Osteoblast (primary cell): ENCODE measurements around the gene PTPRD. TPM values are rescaled to one million over a fixed set of nuclear protein-coding genes. Genes with fewer than 3 reads are reported as not detected.

Experiments used
- DNase-seq: peaks from one replicate; pipeline ENCODE4 v3.0.0; 2011; ENCODE audit warnings: low spot score, mixed read lengths; ENCODE audit not compliant: insufficient read length; ENCODE audit errors: missing footprints
- H2AFZ ChIP-seq: 2 replicates; pipeline ENCODE4 v1.6.0; 2011; ENCODE audit warnings: mild to moderate bottlenecking, low read length
- H3K27ac ChIP-seq: 2 replicates; pipeline ENCODE4 v1.5.1; 2011; ENCODE audit warnings: mild to moderate bottlenecking, low read depth, low read length, moderate library complexity
- H3K27me3 ChIP-seq: 2 replicates; pipeline ENCODE4 v1.6.0; 2012; ENCODE audit warnings: mild to moderate bottlenecking, control low read depth, inconsistent platforms, low read length, moderate library complexity; ENCODE audit not compliant: insufficient read depth
- H3K36me3 ChIP-seq: 2 replicates; pipeline ENCODE4 v1.5.1; 2011; ENCODE audit warnings: mild to moderate bottlenecking, low read length, control low read depth, moderate library complexity; ENCODE audit not compliant: insufficient read depth
- H3K4me1 ChIP-seq: 2 replicates; pipeline ENCODE4 v1.5.1; 2011; ENCODE audit warnings: mild to moderate bottlenecking, low read length, control low read depth, moderate library complexity; ENCODE audit not compliant: insufficient read depth
- H3K4me2 ChIP-seq: 2 replicates; pipeline ENCODE4 v1.6.0; 2011; ENCODE audit warnings: mild to moderate bottlenecking, low read length; ENCODE audit not compliant: insufficient read depth
- H3K4me3 ChIP-seq: fragments of 200-600 bp; sonication (generic); 3 replicates; pipeline ENCODE4 v1.5.1; 2012; ENCODE audit warnings: mild to moderate bottlenecking, low read length, inconsistent platforms; ENCODE audit not compliant: insufficient read depth
- H3K79me2 ChIP-seq: 2 replicates; pipeline ENCODE4 v1.6.0; 2012; ENCODE audit warnings: mild to moderate bottlenecking, low read length, control low read depth, inconsistent platforms; ENCODE audit not compliant: insufficient read depth
- H3K9me3 ChIP-seq: 2 replicates; pipeline ENCODE4 v1.5.1; 2011; ENCODE audit warnings: low read depth, low read length, control low read depth
- H4K20me1 ChIP-seq: 2 replicates; pipeline ENCODE4 v1.6.0; 2012; ENCODE audit warnings: mild to moderate bottlenecking, low read length, control low read depth; ENCODE audit not compliant: insufficient read depth
- CTCF ChIP-seq: IDR thresholded peaks from 2 replicates; pipeline ENCODE4 v1.5.1; 2011; ENCODE audit warnings: mild to moderate bottlenecking, low read depth, low read length, moderate library complexity; ENCODE audit errors: extremely low read depth
- total RNA-seq: library from RNA; depleted of rRNA; stranded (reverse); fragments of >200 nt; gene quantifications from 2 replicates; pipeline ENCODE4 v1.2.3, GENCODE V29; 2012

Gene PTPRD
- total RNA-seq, 1 donor = 23.9 TPM

GRCh38 chr9:8616414-8616813 is 1996.4 kb downstream of the PTPRD start:
- H3K4me2 ChIP-seq = no peak overlapping the region
- TF ChIP-seq CTCF = no peak
- no peak overlapping the region for H3K4me3 ChIP-seq

GRCh38 chr9:8614926-8615440 is 1997.8 kb downstream of the PTPRD start:
- no peaks in the 10 kb centered on the region for H3K27me3 ChIP-seq
- H3K4me2 ChIP-seq = no peak overlapping the region
- H3K36me3 ChIP-seq = no peaks in the 10 kb centered on the region
- no peaks in the 10 kb centered on the region for H4K20me1 ChIP-seq
- H3K9me3 ChIP-seq = no peaks in the 10 kb centered on the region
- DNase-seq = no peak
- H3K79me2 ChIP-seq = no peaks in the 10 kb centered on the region
- no peak overlapping the region for H3K4me3 ChIP-seq
- H2AFZ ChIP-seq = no peak overlapping the region
- TF ChIP-seq CTCF = no peak
- no peak overlapping the region for H3K27ac ChIP-seq
- no peaks in the 10 kb centered on the region for H3K4me1 ChIP-seq

More at GRCh38 chr9:8616414-8616813, 1996.4 kb downstream of the PTPRD start:
- H3K27me3 ChIP-seq = no peaks in the 10 kb centered on the region
- no peak for DNase-seq
- H3K9me3 ChIP-seq = no peaks in the 10 kb centered on the region
- H2AFZ ChIP-seq = no peak overlapping the region
- H3K79me2 ChIP-seq = no peaks in the 10 kb centered on the region
- H3K4me1 ChIP-seq = no peaks in the 10 kb centered on the region
- no peaks in the 10 kb centered on the region for H3K36me3 ChIP-seq
- H4K20me1 ChIP-seq = no peaks in the 10 kb centered on the region
- H3K27ac ChIP-seq = no peak overlapping the region

- H3K4me3 ChIP-seq = no peak overlapping the region
These were observed 1999.4 kb downstream of the PTPRD start for GRCh38 chr9:8613346-8613825.

GRCh38 chr9:8611153-8611552 is 2001.6 kb downstream of the PTPRD start:
- H3K27ac ChIP-seq = no peak overlapping the region
- no peaks in the 10 kb centered on the region for H3K4me1 ChIP-seq
- no peaks in the 10 kb centered on the region for H3K9me3 ChIP-seq
- no peaks in the 10 kb centered on the region for H3K79me2 ChIP-seq
- H3K36me3 ChIP-seq = no peaks in the 10 kb centered on the region
- no peaks in the 10 kb centered on the region for H3K27me3 ChIP-seq
- H2AFZ ChIP-seq = no peak overlapping the region
- H4K20me1 ChIP-seq = no peaks in the 10 kb centered on the region
- no peak for TF ChIP-seq CTCF
- no peak overlapping the region for H3K4me2 ChIP-seq
- no peak for DNase-seq
- no peak overlapping the region for H3K4me3 ChIP-seq

More at GRCh38 chr9:8613346-8613825, 1999.4 kb downstream of the PTPRD start:
- Histone ChIP-seq H3K9me3 (no peaks in the 10 kb centered on the region), H3K4me1 (no peaks in the 10 kb centered on the region), H3K27ac (no peak overlapping the region), H4K20me1 (no peaks in the 10 kb centered on the region), H3K4me2 (no peak overlapping the region), H3K36me3 (no peaks in the 10 kb centered on the region), H3K79me2 (no peaks in the 10 kb centered on the region), H3K27me3 (no peaks in the 10 kb centered on the region), H2AFZ (no peak overlapping the region)
- no peak for TF ChIP-seq CTCF
- DNase-seq = no peak
